Measurements from ENCODE around the gene RAD23B.

RAD23B gene

DNA sequence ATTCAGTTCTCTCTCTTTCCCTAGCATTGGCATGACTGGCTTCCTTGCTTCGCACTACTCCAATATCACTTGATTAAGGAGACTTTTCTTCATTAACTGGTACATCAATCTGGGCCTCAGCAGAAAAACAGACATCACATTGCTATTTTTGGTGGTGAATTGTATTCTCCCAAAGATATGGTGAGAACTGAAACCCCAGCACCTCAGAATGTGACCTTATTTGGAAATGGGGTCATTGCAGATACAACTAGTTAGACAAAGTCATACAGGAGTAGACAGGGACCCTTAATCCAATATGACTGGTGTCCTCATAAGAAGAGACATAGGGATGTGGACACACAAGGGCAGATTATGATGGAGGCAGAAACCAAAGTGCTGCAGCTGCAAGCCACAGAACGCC, 7.5 kb upstream of the RAD23B start:
- no peaks in the 10 kb centered on the region for H3K36me3 ChIP-seq (replicated peaks)
- no peak overlapping the region for H3K4me3 ChIP-seq
- H3K9me3 ChIP-seq: no peaks in the 10 kb centered on the region
- DNase-seq (ENCODE audit: low spot score in 2 of 2): no peak
- H3K27me3 ChIP-seq (ENCODE audit: low read depth): peaks cover 1% of the 10 kb centered on the region; the same call in 1 of the 2 replicates
- no peaks in the 10 kb centered on the region for H3K4me1 ChIP-seq
- in situ Hi-C loops (cut with MboI; ENCODE audit: low sequenced_read_pairs): no loop called here

DNA sequence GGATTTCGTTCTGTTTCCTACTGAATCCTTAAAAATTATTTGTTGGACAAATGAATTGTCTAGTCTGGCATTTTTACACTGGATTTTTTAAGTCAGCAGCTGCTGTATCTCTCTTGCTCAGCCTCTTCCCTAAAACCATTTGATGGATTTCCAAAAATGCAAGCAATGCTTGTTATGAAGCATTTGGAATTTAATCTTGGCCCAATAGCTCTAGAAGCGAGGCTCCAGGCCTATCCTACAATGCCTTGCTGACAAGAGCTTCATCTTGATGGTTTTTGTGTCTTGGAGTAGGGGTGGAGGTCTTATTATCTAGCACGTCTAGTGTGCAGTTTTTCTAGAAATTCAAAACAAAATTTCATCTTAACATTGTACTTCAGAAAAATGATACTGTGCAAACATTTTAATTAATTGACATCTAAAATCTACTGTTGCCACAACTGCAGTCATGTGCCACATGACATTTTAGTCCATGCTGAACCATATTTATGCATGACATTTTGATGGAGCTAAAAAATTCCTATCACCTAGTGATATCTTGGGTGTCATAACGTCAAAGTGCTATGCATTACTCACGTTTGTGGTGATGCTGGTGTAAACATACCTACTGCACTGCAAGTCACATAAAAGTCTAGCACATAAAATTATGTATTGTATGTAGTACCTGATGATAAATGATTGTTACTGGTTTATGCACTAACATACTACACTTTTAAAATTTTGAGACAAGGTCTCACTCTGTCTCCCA, 5.9 kb upstream of the RAD23B start:
- Histone ChIP-seq H3K4me1 (peaks cover 2% of the 10 kb centered on the region; the same call in 1 of the 2 replicates), H3K36me3 (replicated peaks) (no peaks in the 10 kb centered on the region), H3K27me3 (ENCODE audit: low read depth) (no peaks in the 10 kb centered on the region), H3K4me3 (no peak overlapping the region), H3K9me3 (no peaks in the 10 kb centered on the region)
- in situ Hi-C loops (cut with MboI; ENCODE audit: low sequenced_read_pairs): no loop called here
- no peak for DNase-seq (ENCODE audit: low spot score in 2 of 2)

DNA sequence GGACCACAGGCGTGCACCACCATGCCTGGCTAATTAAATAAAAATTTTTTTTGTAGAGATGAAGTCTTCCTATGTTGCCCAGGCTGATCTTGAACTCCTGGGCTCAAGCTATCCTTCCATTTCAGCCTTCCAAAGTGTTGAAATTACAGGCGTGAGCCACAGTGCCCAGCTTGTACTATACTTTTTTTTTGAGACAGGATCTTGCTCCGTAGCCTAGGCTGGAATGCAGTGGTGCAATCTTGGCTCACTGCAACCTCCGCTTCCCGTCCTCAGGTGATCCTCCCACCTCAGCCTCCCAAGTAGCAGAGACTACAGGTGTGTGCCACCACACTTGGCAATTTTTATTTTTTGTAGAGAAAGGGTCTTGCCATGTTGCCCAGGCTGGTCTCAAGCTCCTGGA, 5.3 kb upstream of the RAD23B start:
- in situ Hi-C loops (cut with MboI; ENCODE audit: low sequenced_read_pairs): no loop called here
- DNase-seq (ENCODE audit: low spot score in 2 of 2): no peak
- H3K4me1 ChIP-seq: peaks cover 5% of the 10 kb centered on the region; the same call in 1 of the 2 replicates
- H3K27me3 ChIP-seq (ENCODE audit: low read depth): no peaks in the 10 kb centered on the region
- no peak overlapping the region for H3K4me3 ChIP-seq
- H3K9me3 ChIP-seq: no peaks in the 10 kb centered on the region
- H3K36me3 ChIP-seq (replicated peaks): no peaks in the 10 kb centered on the region

DNA sequence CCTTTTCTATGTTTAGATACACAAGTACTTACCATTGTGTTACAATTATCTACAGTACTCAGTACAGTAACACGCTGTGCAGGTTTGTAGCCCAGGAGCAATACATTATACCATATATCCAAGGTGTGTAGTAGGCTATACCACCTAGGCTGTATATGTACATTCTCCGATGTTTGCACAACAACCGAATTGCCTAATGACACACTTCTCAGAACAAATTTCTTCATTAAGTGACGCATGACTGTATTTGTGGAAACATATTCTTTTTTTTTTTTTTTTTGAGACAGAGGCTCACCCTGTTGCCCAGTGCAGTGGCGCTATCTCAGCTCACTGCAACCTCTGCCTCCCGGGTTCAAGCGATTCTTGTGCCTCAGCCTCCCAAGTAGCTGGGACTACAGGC, 4.0 kb upstream of the RAD23B start:
- DNase-seq (ENCODE audit: low spot score in 2 of 2): no peak
- no peaks in the 10 kb centered on the region for H3K9me3 ChIP-seq
- no peak overlapping the region for H3K4me3 ChIP-seq
- H3K36me3 ChIP-seq (replicated peaks): peaks cover 6% of the 10 kb centered on the region
- peaks cover 5% of the 10 kb centered on the region; the same call in 1 of the 2 replicates for H3K4me1 ChIP-seq
- in situ Hi-C loops (cut with MboI; ENCODE audit: low sequenced_read_pairs): no loop called here
- no peaks in the 10 kb centered on the region for H3K27me3 ChIP-seq (ENCODE audit: low read depth)

DNA sequence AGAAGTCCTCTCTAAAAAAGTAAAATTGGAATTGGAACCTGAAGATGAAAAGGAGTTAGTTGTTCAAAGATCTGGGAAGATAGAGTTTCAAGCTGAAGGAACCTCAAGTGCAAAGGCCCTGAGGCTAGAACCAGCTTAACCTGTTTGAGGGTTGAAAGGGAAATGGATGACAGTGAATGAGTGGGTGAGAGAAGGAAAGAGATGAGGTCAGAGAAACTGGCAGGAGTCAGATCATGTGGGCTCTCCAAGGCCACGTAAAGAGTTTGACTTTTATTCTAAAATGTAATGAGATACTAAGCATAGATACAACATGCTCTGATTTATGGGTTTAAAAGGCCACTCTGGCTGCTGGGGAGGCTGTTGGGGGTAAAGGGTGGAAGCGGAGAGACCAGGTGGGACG, 2.5 kb upstream of the RAD23B start:
- no peaks in the 10 kb centered on the region for H3K27me3 ChIP-seq (ENCODE audit: low read depth)
- in situ Hi-C loops (cut with MboI; ENCODE audit: low sequenced_read_pairs): no loop called here
- H3K4me1 ChIP-seq: peaks cover 5% of the 10 kb centered on the region; the same call in 1 of the 2 replicates
- H3K36me3 ChIP-seq (replicated peaks): peaks cover 6% of the 10 kb centered on the region
- no peaks in the 10 kb centered on the region for H3K9me3 ChIP-seq
- H3K4me3 ChIP-seq: no peak overlapping the region
- no peak for DNase-seq (ENCODE audit: low spot score in 2 of 2)

DNA sequence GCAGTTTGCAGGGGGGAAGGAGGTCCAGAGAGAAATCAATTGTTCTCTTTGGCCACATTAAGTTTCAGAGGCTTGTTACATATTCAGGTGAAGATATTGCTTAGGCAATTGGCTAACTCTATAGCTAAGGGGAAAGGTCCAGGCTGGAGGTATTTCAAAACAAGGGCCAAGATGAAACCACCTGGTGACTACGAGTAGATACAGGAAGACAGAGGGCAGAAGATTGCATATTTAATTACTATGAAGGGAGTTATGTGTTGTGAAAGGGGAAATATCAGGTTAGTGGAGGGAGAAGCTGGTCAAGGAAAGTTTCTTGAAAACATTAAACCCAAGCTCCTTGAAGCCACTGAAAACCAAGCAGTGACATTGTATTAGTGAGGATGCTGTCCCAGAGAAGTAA, 1.9 kb upstream of the RAD23B start:
- no peaks in the 10 kb centered on the region for H3K9me3 ChIP-seq

DNA sequence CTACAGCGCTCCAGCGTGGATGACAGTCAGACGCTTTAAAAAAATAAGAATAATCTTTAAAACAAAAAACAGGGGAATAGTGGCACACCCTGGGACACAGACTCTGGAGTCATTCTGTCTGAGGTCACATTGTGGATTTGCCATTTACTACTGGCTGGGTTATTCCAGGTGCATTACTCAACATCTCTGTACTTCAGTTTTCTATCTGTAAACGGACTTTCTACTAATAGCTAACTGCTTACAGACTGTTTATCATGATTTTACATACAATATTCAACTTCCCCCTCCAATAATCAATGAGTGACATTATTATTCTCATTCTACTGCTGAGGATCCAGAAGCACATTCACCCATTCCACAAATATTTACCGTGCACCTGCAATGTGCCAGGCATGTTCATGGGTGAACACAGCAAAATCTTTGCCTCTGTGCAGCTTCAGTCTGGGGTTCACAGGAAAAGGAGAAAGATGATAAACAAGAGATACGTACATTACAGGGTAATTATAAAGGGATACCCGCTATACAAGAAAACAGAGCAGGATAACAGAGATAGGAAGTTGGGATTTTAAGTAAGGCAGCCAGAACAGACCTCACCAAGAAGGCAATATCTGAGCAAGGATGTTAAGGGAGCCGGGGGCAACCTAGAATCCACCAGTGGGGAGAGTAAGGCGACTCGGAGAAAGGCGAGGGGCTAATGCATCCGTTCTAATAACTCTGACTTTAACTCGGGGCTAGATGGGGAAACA, 984 bp upstream of the RAD23B start:
- DNase-seq (ENCODE audit: low spot score in 2 of 2): no peak
- Histone ChIP-seq H3K4me3 (peak overlapping the region; percentile 84), H3K36me3 (replicated peaks) (peaks cover 6% of the 10 kb centered on the region), H3K9me3 (no peaks in the 10 kb centered on the region), H3K27me3 (ENCODE audit: low read depth) (no peaks in the 10 kb centered on the region), H3K4me1 (peaks cover 13% of the 10 kb centered on the region)
- in situ Hi-C loops (cut with MboI; ENCODE audit: low sequenced_read_pairs): no loop called here

More for the DNA sequence above, 1.9 kb upstream of the RAD23B start:
- Histone ChIP-seq H3K36me3 (replicated peaks) (peaks cover 6% of the 10 kb centered on the region), H3K4me3 (no peak overlapping the region), H3K4me1 (peaks cover 9% of the 10 kb centered on the region; the same call in 1 of the 2 replicates), H3K27me3 (ENCODE audit: low read depth) (no peaks in the 10 kb centered on the region)
- in situ Hi-C loops (cut with MboI; ENCODE audit: low sequenced_read_pairs): no loop called here
- no peak for DNase-seq (ENCODE audit: low spot score in 2 of 2)

DNA sequence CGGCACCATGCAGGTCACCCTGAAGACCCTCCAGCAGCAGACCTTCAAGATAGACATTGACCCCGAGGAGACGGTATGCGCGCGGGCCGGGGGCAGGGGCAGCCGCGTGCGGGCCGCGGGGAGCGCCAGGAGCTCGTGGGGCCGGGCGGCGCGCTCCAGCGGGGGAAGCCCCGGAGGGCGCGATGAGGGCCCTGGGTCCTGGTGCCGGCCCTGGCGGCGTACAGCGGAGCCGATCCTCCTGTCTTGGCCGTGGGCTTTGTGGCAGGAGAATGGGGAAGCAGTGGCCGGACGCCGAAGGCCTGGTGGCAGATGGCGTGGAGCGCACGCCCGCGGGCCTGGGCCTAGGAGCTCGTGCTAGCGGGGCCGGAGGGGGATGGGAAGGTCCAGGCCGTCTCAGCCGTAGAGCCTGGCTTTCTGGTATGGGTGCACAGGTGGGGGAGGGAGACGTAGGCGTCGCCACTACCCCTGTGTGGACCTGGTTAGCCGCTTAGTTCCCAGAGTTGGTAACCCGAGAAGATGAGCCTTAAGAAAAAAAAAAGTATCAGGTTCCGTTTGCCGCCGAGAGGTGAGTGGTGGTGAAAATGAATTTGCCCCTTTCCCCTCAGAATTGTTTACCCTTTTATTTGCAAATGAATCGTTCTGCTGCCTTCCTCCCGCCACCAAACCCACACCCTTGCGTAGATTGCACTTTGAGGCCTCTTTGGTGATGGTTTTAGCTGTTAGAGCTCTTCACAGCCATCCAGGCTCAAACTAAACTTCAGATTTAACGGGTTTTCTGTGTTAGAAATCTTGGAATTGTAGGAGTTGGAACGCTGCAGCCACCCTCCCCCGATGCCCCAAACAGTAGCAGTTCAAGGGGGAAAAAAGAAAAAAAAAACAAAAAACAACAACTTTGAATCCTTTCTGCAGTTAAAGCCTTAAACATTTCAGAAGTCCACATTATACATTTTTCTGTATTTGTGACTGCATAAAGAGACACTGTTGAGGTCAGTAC, 841 bp downstream of the RAD23B start:
- H3K4me1 ChIP-seq: peaks cover 13% of the 10 kb centered on the region
- H3K27me3 ChIP-seq (ENCODE audit: low read depth): no peaks in the 10 kb centered on the region
- peak overlapping the region; percentile 84 for H3K4me3 ChIP-seq
- in situ Hi-C loops (cut with MboI; ENCODE audit: low sequenced_read_pairs): no loop called here
- peaks cover 9% of the 10 kb centered on the region for H3K36me3 ChIP-seq (replicated peaks)
- DNase-seq (ENCODE audit: low spot score in 2 of 2): peak; percentile 90 to 93
- H3K9me3 ChIP-seq: no peaks in the 10 kb centered on the region

DNA sequence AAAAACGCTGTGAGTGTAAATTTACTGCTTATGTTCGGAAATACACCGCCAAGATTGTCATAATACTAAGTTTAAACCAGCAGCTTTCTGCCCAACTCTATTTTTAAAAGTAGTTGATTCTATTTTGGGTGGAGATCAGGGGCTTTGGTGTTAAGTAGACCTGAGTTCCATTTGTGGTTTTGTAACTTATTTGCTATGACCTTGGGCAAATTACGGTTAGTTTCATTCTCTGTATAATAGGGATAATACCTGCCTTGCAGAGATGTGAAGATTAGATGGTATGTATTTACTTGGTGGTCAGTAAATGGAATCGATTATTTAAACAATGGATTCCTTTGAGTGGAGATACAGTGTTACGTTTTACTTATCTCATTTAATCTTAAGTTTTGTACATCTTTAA, 1.6 kb downstream of the RAD23B start:
- Histone ChIP-seq H3K4me1 (peaks cover 13% of the 10 kb centered on the region), H3K4me3 (peak overlapping the region; percentile 84), H3K27me3 (ENCODE audit: low read depth) (no peaks in the 10 kb centered on the region), H3K9me3 (no peaks in the 10 kb centered on the region), H3K36me3 (replicated peaks) (peaks cover 9% of the 10 kb centered on the region)
- in situ Hi-C loops (cut with MboI; ENCODE audit: low sequenced_read_pairs): no loop called here
- peak in 1 of 2 experiments; percentile 51 for DNase-seq (ENCODE audit: low spot score in 2 of 2)

DNA sequence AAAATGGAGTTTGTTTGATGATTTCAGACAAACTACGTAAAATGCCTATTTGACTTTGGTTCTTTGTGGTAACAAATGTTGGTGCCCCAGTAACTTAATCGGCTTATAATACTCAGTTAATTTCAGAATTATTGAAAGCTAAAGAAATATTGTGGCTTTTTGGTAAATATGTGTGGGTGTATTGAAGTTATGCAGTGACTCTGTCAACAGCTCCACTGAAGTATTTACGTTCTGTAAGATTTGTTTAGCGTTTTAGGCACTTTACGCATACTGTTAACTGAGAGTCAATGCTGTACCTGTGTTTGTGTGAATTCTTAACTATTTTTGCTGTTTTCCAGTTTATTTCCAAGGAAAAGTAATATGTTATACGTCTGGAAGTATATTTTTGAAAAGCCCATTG, 2.2 kb downstream of the RAD23B start:
- H3K27me3 ChIP-seq (ENCODE audit: low read depth): no peaks in the 10 kb centered on the region
- peaks cover 13% of the 10 kb centered on the region for H3K4me1 ChIP-seq
- H3K9me3 ChIP-seq: no peaks in the 10 kb centered on the region
- H3K36me3 ChIP-seq (replicated peaks): peaks cover 9% of the 10 kb centered on the region
- in situ Hi-C loops (cut with MboI; ENCODE audit: low sequenced_read_pairs): no loop called here
- no peak for DNase-seq (ENCODE audit: low spot score in 2 of 2)
- H3K4me3 ChIP-seq: peak overlapping the region; percentile 84

DNA sequence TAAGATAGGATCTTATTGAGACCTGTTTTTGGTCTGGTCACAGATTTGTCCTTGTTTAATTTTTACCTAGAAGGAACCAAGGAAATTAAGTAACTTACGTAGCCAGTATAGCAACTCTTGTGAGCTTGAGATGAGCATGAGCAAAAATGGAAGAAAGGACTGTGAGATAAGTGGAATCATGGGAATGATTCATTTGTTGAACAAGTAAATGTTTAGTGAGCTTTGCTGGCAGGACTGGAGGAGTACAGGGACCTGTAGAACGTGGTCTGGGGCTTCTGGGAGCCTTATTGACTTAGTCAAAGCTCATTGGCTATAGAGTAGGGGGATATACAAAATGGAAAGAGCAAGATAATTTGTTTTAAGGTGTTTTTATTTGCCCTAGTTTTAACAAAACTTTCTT, 3.0 kb downstream of the RAD23B start:
- peak; percentile 18 to 23 for DNase-seq (ENCODE audit: low spot score in 2 of 2)

DNA sequence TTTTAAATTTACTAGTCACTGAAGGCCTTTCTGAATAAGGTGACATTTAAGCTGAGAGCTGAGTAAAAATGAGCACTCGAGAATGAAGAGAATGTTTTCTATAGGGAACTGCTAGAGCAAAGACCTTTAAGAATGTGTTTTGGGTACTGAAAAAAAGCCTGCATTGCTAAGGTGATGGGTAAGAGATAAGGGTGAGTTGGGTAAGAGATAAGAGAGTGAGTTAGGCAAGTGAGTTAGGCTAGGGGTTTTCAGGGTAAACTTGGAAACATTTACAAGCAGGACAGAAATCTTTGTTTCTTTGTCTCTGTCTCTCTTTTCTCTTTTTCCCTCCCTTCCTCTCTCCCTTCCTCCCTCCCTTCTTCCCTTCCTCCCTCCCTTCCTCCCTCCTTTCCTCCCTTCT, 5.6 kb downstream of the RAD23B start:
- H3K36me3 ChIP-seq (replicated peaks): peaks cover 9% of the 10 kb centered on the region
- peaks cover 19% of the 10 kb centered on the region for H3K4me1 ChIP-seq
- H3K4me3 ChIP-seq: no peak overlapping the region
- no peaks in the 10 kb centered on the region for H3K9me3 ChIP-seq
- no peaks in the 10 kb centered on the region for H3K27me3 ChIP-seq (ENCODE audit: low read depth)
- no peak for DNase-seq (ENCODE audit: low spot score in 2 of 2)
- in situ Hi-C loops (cut with MboI; ENCODE audit: low sequenced_read_pairs): no loop called here

More for the DNA sequence above, 3.0 kb downstream of the RAD23B start:
- Histone ChIP-seq H3K9me3 (no peaks in the 10 kb centered on the region), H3K4me1 (peaks cover 19% of the 10 kb centered on the region), H3K4me3 (peak overlapping the region; percentile 84), H3K27me3 (ENCODE audit: low read depth) (no peaks in the 10 kb centered on the region), H3K36me3 (replicated peaks) (peaks cover 9% of the 10 kb centered on the region)
- in situ Hi-C loops (cut with MboI; ENCODE audit: low sequenced_read_pairs): no loop called here

DNA sequence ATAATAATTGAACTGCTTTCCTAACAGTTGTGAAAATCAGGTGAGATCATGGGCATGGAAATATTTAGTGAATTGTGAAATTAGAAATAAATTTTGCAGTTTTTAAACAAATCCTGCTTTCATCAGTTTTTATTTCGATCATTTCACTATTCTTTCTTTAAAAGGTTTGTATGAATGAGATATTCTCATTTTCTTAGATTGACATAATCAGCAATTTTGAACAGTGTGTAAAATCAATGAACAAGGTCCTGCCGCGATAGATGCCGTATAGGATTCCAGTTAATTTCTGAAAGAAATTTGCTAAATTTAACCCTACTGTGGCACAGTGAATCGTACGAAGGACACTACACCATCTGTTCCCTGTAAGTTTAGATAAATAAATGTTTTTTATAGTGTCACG, 7.5 kb downstream of the RAD23B start:
- H3K36me3 ChIP-seq (replicated peaks): peaks cover 9% of the 10 kb centered on the region
- no peak for DNase-seq (ENCODE audit: low spot score in 2 of 2)
- H3K9me3 ChIP-seq: no peaks in the 10 kb centered on the region
- in situ Hi-C loops (cut with MboI; ENCODE audit: low sequenced_read_pairs): no loop called here
- H3K4me3 ChIP-seq: no peak overlapping the region
- peaks cover 27% of the 10 kb centered on the region for H3K4me1 ChIP-seq
- no peaks in the 10 kb centered on the region for H3K27me3 ChIP-seq (ENCODE audit: low read depth)

Measured in HAP-1 (cell line).